ENCODE results near the gene AUTS2. TPM values are rescaled to one million over a fixed set of nuclear protein-coding genes. Genes with fewer than 3 reads are reported as not detected.

Gene AUTS2
- total RNA-seq, 4 donors from 2014 or later: 29.8 to 114 (median 59.4) TPM

DNA sequence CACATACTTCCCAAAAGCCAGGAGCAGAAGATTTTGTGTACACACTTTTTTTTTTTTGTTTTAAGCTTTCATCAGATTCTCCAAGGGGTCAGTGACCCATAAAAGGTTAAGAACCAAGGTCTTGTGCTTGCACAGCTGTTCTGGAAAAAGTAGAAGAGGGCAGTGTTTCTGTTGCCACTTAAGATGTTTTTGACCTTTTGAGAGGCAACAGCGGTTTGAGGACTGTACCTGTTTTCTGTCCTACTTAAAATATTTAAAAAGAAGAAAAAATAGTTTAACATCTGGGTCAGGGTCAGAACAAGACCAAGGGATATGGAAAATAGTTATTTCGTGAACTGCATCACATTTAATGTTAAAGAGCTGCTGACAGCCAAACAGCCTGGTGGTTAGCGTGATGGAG lies 32.9 kb downstream of the AUTS2 start:
- no peak for TF ChIP-seq CTCF (IDR thresholded peaks at IDR 0.05)
- TF ChIP-seq EP300 (IDR thresholded peaks at IDR 0.05; ENCODE audit: low read depth): no peak
- no peak for TF ChIP-seq POLR2A (IDR thresholded peaks at IDR 0.05)
- no peak for TF ChIP-seq POLR2AphosphoS5 (IDR thresholded peaks at IDR 0.05)
- in situ Hi-C loops (cut with MboI; ENCODE audit: low pct_ligation_motif_present in 1 of 4, low pct_unique_long_range_greater_than_20kb in 1 of 4, low sequenced_read_pairs in 3 of 4) (no loop called here), intact Hi-C loops (cut with DNase I; ENCODE audit: low total_unique reads) (no loop called here)
- H3K9me3 ChIP-seq: no peaks in the 10 kb centered on the region
- peaks cover 0 to 10% (median 0%) of the 10 kb centered on the region in 4 donors for H3K4me1 ChIP-seq
- no peak overlapping the region for H3K27ac ChIP-seq
- no peaks in the 10 kb centered on the region for H3K36me3 ChIP-seq
- no peaks in the 10 kb centered on the region for H3K27me3 ChIP-seq
- no peak for DNase-seq
- H3K4me3 ChIP-seq: no peak overlapping the region
- 77 to 78% methylated on average over 3 of the region's 3 CpGs for WGBS, 2 donors (ENCODE audit: low coverage in 1 of 2)

DNA sequence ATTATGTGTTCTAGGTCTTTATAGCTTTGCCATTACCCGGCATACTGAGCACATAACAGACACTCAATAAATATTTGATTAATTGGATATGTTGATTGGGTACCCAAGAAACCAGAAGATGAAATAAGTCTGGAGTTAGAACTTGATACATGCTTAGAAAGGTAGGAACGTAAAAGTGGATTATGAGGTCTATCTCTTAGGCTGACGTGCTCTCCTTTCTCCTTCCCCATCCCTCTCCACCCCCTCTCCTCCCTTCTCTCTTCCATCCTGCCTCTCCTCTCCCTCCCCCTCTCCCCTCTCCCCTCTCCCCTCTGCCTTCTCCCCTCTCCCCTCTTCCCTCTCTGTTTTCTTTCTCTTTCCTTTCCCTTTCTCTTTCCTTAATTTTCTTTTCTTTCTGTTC lies 34.0 kb downstream of the AUTS2 start:
- intact Hi-C loops (cut with DNase I; ENCODE audit: low total_unique reads): no loop called here
- no peak for TF ChIP-seq EP300 (IDR thresholded peaks at IDR 0.05; ENCODE audit: low read depth)
- no peak for TF ChIP-seq POLR2A (IDR thresholded peaks at IDR 0.05)
- TF ChIP-seq POLR2AphosphoS5 (IDR thresholded peaks at IDR 0.05): no peak
- no peak for TF ChIP-seq CTCF (IDR thresholded peaks at IDR 0.05)
- no peaks in the 10 kb centered on the region for H3K27me3 ChIP-seq

GRCh38 chr7:69633122-69633831 lies 35.0 kb downstream of the AUTS2 start:
- TF ChIP-seq POLR2A (IDR thresholded peaks at IDR 0.05): no peak
- TF ChIP-seq CTCF (IDR thresholded peaks at IDR 0.05): no peak
- no peak for TF ChIP-seq EP300 (IDR thresholded peaks at IDR 0.05; ENCODE audit: low read depth)
- no peak for TF ChIP-seq POLR2AphosphoS5 (IDR thresholded peaks at IDR 0.05)
- Histone ChIP-seq H3K36me3 (no peaks in the 10 kb centered on the region), H3K27me3 (no peaks in the 10 kb centered on the region), H3K4me3 (no peak overlapping the region), H3K4me1 (peaks cover 0 to 10% (median 0%) of the 10 kb centered on the region in 4 donors), H3K27ac (no peak overlapping the region), H3K9me3 (no peaks in the 10 kb centered on the region)
- DNase-seq: no peak
- WGBS, 2 donors (ENCODE audit: low coverage in 1 of 2): 71 to 78% methylated on average over 1 to 2 of the region's 2 CpGs
- in situ Hi-C loops (cut with MboI; ENCODE audit: low pct_ligation_motif_present in 1 of 4, low pct_unique_long_range_greater_than_20kb in 1 of 4, low sequenced_read_pairs in 3 of 4): no loop called here
- intact Hi-C loops (cut with DNase I; ENCODE audit: low total_unique reads): no loop called here

More for the DNA sequence above, 34.0 kb downstream of the AUTS2 start:
- no peak overlapping the region for H3K4me3 ChIP-seq
- peaks cover 0 to 10% (median 0%) of the 10 kb centered on the region in 4 donors for H3K4me1 ChIP-seq
- H3K36me3 ChIP-seq: no peaks in the 10 kb centered on the region
- in situ Hi-C loops (cut with MboI; ENCODE audit: low pct_ligation_motif_present in 1 of 4, low pct_unique_long_range_greater_than_20kb in 1 of 4, low sequenced_read_pairs in 3 of 4): no loop called here
- no peak overlapping the region for H3K27ac ChIP-seq
- WGBS, 2 donors (ENCODE audit: low coverage in 1 of 2): 76 to 83% methylated on average over 3 of the region's 3 CpGs
- no peak for DNase-seq
- no peaks in the 10 kb centered on the region for H3K9me3 ChIP-seq

DNA sequence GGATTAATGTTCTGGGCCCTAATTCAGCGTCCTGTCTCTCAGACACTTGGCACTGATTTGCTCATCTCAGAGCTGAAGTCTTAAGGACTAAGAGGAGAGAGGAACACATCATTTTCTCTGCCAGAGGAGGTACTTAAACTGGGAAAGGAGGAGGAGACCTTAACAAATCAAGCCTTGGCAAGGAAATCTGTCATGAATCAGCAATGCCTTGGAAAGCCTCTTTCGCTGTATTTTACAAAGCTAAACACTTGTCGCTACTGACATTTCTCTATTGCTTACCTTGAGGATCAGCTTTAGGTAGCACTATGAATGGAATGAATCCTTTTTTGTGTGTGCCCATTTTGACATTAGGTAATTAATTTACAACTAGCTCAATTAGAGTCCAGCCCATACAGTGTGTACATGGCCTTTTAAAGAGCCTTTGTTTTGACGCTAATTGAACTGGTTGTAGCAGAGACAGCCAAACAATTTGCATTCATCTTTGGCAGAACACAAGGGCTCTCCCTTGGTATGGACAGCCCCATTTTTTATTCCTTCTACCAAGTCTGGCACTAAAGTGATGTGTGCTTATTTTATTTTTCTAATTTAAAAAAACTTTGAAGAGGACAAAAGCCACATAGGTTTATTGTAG lies 37.4 kb downstream of the AUTS2 start:
- 74 to 76% methylated on average over 3 to 4 of the region's 4 CpGs for WGBS, 2 donors (ENCODE audit: low coverage in 1 of 2)
- in situ Hi-C loops (cut with MboI; ENCODE audit: low pct_ligation_motif_present in 1 of 4, low pct_unique_long_range_greater_than_20kb in 1 of 4, low sequenced_read_pairs in 3 of 4): no loop called here
- intact Hi-C loops (cut with DNase I; ENCODE audit: low total_unique reads): no loop called here
- Histone ChIP-seq H3K36me3 (no peaks in the 10 kb centered on the region), H3K27ac (no peak overlapping the region), H3K27me3 (no peaks in the 10 kb centered on the region), H3K4me3 (no peak overlapping the region), H3K9me3 (no peaks in the 10 kb centered on the region), H3K4me1 (peaks cover 0 to 10% (median 0%) of the 10 kb centered on the region in 4 donors)
- no peak for DNase-seq
- no peak for TF ChIP-seq CTCF (IDR thresholded peaks at IDR 0.05)
- TF ChIP-seq POLR2AphosphoS5 (IDR thresholded peaks at IDR 0.05): no peak
- no peak for TF ChIP-seq POLR2A (IDR thresholded peaks at IDR 0.05)
- TF ChIP-seq EP300 (IDR thresholded peaks at IDR 0.05; ENCODE audit: low read depth): no peak
